Epidermal melanocyte (primary cell): ENCODE data around the gene PRRT1B.
"Not testable (repeated sequence)": the region's sequence is repeated elsewhere in the genome, so short reads cannot be mapped to it uniquely, and the experiment has no call there.

Source experiments
- DNase-seq: peaks from one replicate; pipeline ENCODE4 v3.0.0; 2011; ENCODE audit warnings: low spot score; ENCODE audit not compliant: insufficient read length

PRRT1B gene

GRCh38 chr9:131545003-131545785 lies at the start of gene PRRT1B:
TSS of gene PRRT1B (plus strand) at chr9:131545523. CDS start at chr9:131545616, 93 bp downstream.
- DNase-seq = no peak

- no peak for DNase-seq
Measured at GRCh38 chr9:131495785-131496184, 49.5 kb upstream of the PRRT1B start.

- DNase-seq = no peak
Measured at GRCh38 chr9:131496844-131497405, 48.4 kb upstream of the PRRT1B start.

GRCh38 chr9:131499254-131499767 lies 46.0 kb upstream of the PRRT1B start:
- DNase-seq = no peak

DNA sequence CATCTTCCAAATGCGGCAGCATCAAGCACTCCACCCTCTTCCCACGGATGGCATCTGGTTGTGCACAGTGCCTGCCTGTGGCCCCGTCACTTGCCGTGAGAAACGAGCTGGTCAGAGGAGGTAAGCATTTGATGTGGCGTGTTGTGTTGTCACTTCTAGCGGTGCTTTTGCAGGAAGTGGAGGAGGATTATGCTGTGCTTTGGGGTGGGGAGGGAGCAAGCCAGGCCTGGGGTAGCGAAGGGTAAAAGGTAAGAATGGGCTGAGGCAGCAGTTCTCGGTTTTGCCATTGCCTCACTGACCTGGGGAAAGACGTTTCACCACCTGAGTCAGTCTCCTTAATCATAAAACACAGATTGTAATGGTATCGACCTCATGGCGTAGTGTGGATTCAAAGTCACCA lies 44.9 kb upstream of the PRRT1B start:
- no peak for DNase-seq

DNA sequence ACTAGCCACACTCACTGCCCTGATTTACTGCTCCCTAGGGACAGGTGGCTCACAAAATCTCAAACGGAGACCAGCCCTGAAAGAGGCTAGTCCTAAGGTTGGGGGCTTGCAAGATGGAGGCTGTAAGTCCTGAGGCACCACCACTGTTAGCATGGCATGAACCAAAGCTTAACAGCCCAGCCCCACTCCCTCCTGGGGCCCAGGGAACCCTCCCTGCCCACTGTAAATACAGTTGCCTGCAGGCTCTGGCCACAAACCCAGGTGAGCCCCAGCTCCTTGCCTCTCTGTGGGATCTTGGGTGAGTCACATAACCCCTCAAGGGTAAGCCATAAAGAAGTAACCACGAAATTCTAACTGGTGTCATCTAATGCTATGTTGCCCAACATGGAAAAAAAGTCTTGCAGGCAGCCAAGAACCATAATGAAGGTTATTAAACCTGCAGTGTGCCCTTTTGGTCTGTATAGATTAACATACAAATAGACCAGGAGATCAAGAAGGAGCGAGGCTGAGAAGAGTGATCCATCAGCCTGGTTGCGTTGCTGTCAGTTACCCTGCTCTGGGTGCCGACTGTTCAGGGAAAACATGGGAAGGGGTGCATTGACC lies 44.3 kb upstream of the PRRT1B start:
- no peak for DNase-seq

- DNase-seq = peak; percentile 96
Measured at GRCh38 chr9:131502781-131503625, 42.3 kb upstream of the PRRT1B start, which contains the start of gene POMT1. TSS of gene POMT1 (plus strand) at chr9:131502918. CDS start at chr9:131504219, 1,301 bp downstream.

GRCh38 chr9:131503626-131504465 lies 41.5 kb upstream of the PRRT1B start:
- peak; percentile 37 for DNase-seq

DNA sequence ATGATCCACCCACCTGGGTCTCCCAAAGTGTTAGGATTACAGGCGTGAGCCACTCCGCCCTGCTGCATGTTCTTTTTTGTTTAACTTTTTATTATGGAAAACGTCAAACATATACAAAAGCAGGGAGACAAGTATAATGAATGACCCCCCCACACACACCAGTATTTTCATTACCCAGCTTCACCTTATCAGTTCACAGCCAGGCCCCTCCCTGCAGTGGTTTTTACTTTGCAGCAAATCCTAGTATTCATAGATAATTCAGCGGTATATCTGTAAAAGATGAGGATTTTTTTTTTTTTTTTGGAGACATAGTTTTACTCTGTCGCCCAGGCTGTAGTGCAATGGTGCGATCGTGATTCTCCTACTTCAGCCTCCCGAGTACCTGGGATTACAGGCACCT lies 40.3 kb upstream of the PRRT1B start:
- no peak for DNase-seq

GRCh38 chr9:131511416-131511815 lies 33.9 kb upstream of the PRRT1B start:
- DNase-seq = no peak

DNA sequence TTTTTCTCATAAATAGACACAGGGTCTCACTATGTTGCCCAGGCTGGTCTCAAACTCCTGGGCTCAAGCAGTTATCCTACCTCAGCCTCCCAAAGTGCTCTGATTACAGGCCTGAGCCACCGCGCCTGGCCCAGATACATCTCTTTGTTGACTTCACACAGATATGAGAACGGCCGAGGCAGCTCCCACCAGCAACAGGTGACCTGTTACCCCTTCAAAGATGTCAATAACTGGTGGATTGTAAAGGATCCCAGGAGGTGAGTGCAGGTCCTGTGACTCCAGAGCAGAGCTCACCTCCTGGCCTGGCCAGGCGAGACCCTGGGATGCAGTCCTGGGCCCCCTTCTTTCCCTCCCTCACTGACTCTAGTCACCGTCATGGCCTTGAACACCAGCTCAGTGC lies 33.4 kb upstream of the PRRT1B start:
- no peak for DNase-seq

GRCh38 chr9:131513177-131513576 lies 32.1 kb upstream of the PRRT1B start:
- DNase-seq = no peak

GRCh38 chr9:131515559-131516031 lies 29.7 kb upstream of the PRRT1B start:
- not testable (repeated sequence) for DNase-seq

- no peak for DNase-seq
Measured at GRCh38 chr9:131516100-131516499, 29.2 kb upstream of the PRRT1B start.

DNA sequence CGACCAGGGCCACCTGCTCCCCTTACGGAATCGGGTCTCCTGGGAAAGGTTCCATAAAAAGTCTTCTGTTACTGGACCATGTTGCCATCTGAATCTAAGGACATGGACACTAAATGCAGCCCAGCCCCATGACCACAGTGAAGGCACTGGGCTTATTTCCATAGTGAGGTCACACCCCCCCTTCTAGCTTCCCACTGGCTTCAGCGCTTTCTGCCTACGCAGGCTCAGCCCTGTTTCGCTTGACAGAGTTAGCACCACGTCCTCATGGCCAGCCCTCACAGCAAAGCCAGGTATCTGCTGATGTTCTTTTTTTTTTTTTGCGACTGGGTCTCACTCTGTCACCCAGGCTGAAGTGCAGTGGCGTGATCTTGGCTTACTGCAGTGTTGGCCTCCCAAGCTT lies 28.4 kb upstream of the PRRT1B start:
- no peak for DNase-seq

GRCh38 chr9:131517761-131518190 lies 27.5 kb upstream of the PRRT1B start:
- no peak for DNase-seq

DNA sequence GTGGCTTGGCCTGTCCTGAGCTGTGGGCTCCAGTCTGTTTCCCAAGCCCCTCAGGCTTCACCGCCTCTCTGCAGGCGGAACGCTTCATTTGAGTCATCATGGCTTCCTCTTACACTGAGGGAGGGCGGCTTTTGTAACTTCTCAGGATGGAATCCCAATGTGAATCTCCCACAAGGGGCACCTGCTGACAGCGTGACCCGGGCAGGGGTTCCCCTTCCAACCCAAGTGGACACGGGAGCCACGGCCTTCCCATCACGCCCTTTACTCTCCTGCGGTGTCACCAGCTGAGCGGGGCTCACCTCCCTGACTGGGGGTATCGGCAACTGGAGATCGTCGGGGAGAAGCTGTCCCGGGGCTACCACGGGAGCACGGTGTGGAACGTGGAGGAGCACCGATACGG lies 26.8 kb upstream of the PRRT1B start:
- DNase-seq = no peak

DNA sequence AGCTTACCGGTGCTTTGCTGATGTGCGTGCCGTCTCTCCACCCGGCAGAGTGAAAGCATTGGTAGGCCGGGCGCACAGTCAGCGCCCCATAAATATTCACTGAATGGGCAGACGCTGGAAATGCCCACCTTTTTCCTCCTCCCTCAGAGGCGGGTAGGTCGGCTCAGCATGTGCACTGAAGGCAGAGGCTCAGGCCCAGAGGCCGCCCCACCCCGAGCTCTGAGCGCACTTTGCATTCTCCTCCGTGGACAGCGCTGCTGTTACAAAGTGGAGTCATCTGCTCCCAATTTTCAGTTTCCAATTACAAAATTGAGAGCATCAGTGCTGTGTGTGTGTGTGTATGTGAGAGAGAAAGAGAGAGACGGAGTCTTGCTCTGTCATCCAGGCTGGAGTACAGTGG lies 24.8 kb upstream of the PRRT1B start:
- DNase-seq = no peak

DNA sequence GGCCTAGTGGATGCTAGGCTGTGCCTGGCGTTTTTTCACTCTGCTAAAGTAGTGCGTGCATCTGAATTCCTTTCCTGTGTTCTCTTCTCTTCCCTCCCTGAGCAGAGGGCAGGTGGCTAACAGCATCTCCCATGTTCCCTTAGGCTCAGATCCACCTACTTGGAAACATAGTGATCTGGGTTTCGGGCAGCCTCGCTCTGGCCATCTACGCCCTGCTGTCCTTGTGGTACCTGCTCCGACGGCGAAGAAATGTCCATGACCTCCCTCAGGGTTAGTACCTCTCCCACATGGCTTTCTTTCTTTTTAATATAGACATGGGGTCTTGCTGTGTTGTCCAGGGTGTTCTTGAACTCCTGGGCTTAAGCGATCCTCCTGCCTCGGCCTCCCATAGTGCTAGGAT lies 24.1 kb upstream of the PRRT1B start:
- no peak for DNase-seq

- no peak for DNase-seq
Measured at GRCh38 chr9:131521822-131522221, 23.5 kb upstream of the PRRT1B start.
